Activated CD8-positive, alpha-beta memory T cell treated with anti-CD3 and anti-CD28 coated beads, Interleukin-2, amount 50 U/mL, for 24 hours (primary cell): ENCODE data around the gene SHKBP1.
A peak's percentile ranks its signal among the peaks of the same experiment; 100 is the strongest.
"Not testable (repeated sequence)": the region's sequence is repeated elsewhere in the genome, so short reads cannot be mapped to it uniquely, and the experiment has no call there.

Experiments
- DNase-seq: peaks from one replicate; pipeline ENCODE4 v3.0.0-alpha.2; 2020; ENCODE audit errors: extremely low read depth

The SHKBP1 gene

DNA sequence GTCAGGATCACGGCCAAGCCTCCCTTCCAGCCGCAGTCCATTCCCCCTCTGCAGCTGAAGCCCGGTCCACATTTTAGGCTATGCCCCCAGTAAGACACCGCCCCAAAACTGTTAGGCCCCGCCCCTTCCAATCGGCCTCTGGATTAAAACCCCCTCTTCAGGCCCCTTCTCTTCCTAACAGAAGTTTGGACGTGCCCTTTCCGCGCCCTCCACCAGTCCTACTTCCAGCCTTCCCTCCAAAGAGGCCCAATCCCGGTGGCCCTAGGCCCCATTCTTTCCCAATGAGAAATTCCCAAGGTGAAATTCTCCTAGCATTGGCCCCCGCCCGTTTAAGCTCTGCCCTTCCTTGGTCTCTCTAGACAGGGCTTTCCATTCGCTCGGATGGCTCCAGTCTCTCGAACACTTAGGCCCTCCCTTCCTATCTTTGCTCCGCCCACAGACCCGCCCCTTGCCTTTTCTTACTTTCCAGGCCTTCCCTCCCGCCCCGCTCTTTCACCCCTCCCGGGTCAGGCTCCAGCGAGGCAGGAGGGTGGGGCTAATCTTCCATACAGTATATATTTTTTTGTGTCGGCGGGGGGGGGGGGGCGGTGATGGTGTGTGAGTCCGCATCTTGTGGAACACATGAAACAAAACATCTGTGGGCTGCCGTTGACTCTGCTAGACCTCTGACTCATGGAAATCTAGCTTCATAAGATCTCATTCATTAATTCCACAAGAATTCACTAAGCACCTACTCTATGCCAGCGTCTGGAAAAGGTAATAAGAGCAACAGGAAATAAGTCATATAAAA lies 38.1 kb downstream of the SHKBP1 start:
- DNase-seq: peak; percentile 92

DNA sequence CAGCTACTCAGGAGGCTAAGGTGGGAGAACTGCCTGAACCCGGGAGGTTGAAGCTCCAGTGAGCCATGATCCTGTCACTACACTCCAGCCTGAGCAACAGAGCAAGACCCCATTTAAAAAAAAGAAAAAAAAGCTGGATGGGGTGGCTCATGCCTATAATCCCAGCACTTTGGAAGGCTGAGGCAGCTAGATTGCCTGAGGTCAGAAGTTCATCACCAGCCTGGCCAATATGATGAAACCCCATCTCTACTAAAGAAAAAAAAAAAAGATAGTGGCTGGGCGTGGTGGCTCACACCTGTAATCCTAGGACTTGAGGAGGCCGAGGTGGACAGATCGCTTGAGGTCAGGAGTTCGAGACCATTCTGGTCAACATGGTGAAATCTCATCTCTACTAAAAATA lies 39.5 kb downstream of the SHKBP1 start:
- DNase-seq: no peak

DNA sequence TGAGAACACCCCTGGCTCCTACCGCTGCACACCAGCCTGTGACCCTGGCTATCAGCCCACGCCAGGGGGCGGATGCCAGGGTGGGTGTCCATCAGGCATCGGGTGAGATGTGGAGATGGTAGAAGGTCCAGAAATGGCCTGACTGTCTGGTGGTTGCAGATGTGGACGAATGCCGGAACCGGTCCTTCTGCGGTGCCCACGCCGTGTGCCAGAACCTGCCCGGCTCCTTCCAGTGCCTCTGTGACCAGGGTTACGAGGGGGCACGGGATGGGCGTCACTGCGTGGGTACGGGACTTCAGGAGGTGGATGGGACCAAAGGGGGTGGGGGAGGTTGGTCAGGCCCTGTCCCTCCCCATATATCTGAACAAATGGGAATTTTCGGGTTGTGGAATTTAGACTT lies 40.3 kb downstream of the SHKBP1 start:
- DNase-seq: no peak

DNA sequence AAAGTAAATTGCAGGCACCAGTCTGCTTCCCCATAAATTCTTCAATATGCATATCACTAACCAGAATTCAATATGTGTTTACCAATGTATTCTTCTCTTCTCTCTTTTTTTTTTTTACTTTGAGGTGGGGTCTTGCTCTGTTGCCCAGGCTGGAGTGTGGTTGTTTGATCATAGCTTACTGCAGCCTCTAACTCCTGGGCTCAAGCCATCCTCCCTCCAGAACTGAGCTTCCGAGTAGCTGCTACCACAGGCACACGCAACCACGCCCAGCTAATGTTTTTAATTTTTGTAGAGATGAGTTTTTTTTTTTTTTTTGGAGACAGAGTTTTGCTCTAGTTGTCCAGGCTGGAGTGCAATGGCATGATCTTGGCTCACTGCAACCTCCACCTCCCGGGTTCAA lies 41.3 kb downstream of the SHKBP1 start:
- no peak for DNase-seq

DNA sequence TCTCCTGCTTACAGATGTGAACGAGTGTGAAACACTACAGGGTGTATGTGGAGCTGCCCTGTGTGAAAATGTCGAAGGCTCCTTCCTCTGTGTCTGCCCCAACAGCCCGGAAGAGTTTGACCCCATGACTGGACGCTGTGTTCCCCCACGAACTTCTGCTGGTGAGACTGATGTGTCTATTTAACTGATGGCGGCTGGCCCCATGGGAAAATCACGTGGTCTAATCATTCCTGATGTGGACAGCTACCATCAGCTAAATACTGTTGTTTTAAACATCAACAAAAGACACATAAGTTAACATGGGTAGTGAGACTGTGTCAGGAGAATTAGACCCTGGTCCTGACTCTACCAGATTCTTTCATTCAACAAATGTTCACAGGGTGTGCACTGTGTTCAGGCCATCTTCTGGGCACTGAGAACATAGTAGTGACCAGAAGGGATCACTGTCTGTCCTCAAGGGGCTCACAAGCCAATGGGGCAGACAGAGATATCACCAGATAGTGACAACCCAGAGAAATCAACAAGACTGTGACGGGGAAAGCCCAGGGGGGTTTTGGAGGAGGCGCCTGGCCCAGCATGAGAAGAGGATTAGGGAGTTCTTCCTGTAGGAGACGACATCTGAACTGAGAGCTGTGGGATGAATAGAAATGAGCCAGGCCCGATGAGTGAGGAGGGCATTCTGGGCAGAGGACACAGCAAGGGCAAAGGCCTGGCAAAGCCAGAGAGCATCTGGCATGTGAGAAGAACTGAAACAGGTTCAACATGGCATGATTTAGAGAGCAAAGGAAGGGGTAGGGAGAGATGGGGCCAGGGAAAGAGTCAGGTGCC lies 42.9 kb downstream of the SHKBP1 start:
- no peak for DNase-seq

DNA sequence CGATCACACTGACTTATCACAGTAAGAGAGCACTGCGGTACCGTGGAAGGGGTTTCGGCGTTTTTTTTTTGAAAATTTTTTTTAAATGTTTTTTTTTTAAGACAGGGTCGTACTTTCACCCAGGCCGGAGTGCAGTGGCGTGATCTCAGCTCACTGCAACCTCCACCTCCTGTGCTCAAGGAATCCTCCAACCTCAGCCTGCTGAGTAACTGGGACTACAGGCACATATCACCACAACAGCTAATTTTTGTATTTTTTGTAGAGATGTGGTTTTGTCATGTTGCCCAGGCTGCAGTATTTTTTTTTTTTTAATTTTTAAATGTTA lies 43.5 kb downstream of the SHKBP1 start:
- DNase-seq: no peak

DNA sequence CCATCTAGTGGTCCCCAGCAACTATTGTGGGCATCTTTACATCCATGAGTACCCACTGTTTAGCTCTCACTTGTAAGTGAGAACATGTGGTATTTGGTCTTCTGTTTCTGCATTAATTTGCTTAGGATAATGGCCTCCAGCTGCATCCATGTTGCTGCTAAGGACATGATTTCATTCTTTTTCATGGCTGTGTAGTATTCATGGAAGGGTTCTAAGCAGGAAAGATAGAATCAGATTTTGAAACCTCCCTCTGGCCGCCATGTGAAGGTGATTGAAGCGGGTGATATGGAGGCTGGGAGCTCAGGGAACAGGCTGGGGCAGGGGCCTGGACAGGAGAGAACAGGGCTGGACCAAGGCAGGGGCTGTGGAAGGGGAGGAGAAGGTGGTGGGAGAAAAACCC lies 44.6 kb downstream of the SHKBP1 start:
- no peak for DNase-seq

DNA sequence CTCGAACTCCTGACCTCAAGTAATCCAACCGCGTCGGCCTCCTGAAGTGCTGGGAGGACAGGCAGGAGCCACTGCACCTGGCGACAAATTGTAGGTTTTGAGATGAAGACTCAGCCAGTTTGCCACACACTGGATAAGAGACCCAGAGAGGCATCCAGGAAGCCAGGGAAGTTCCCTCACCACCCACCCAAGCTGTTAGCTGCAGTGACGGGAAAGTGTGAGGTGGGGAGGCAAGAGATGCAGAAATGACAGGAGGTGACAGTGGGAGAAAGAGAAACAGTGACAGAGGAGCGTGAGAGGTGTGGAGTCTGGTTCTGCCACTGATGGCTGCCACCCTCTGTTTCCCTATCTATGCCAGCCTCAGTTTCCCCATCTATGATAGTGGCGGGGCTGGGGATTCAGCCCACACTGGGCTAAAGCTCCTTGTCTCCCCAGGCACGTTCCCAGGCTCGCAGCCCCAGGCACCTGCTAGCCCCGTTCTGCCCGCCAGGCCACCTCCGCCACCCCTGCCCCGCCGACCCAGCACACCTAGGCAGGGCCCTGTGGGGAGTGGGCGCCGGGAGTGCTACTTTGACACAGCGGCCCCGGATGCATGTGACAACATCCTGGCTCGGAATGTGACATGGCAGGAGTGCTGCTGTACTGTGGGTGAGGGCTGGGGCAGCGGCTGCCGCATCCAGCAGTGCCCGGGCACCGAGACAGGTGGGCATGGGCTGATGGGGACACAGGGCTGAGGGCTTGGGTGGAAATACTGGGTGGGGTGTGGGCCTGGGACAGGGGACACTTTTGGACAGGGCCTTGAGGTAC lies 45.5 kb downstream of the SHKBP1 start:
- DNase-seq: no peak

DNA sequence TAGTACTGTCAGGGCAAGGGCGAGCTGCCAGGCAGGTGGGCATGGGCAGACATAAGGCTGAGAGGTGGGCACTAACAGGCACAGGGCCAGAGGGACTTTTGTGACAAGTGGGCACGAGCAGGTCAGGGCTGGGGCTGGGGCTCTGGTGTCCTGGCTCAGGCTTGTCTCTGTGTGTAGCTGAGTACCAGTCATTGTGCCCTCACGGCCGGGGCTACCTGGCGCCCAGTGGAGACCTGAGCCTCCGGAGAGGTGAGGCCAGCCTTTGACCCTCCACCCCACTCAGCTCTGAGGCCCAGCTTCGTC lies 46.1 kb downstream of the SHKBP1 start:
- DNase-seq: no peak

DNA sequence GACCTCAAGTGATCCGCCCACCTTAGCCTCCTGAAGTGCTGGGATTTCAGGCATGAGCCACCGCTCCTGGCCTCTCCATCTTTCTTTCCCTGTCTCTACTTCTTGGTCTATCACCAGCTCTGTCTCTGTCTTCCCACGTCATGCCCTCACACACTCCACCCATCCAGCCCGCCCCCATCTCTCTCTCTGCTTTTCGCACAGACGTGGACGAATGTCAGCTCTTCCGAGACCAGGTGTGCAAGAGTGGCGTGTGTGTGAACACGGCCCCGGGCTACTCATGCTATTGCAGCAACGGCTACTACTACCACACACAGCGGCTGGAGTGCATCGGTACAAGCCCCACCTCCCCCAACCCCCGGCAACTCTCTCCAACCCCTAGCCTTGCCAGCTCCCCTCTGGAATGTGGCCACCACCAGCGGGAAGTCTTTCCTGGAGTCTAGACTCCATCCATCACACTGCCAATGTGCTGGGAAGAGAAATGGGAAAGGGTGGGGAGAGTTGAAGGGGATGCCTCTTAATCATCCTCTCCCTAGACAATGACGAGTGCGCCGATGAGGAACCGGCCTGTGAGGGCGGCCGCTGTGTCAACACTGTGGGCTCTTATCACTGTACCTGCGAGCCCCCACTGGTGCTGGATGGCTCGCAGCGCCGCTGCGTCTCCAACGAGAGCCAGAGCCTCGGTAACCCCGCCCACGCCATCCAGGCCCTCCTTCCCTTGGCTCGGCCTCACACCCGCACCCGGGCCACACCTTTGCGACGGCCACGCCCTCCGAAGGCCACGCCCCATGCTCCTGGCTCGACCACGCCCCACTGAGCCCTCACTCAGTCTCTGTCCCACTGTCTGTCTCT lies 47.0 kb downstream of the SHKBP1 start:
- no peak for DNase-seq

DNA sequence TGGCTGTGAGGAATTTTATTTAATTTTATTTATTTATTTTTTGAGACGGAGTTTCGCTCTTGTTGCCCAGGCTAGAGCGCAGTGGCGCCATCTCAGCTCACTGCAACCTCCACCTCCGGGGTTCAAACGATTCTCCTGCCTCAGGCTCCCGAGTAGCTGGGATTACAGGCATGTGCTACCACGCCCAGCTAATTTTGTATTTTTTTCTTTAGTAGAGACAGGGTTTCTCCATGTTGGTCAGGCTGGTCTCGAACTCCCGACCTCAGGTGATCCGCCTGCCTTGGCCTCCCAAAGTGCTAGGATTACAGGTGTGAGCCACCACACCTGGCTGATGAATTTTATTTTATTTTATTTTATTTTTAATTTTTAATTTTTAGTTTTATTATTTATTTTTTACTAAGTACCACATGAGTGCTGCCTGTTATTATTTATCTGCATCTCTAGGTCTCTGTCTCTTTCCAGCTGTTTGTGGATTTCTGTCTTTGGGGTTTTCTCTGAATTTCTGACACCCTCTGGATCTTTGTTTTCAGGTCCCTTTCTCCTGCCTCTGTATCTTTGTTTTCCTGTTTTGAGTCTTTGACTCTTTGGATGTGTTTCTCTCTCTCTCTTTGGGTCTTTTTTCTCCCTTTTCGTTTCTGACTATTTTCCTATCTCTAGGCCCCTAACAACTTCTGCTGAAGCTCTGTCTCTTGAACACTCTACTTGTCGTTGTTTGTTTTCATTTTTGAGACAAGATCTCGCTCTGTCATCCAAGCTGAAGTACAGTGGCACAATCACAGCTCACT lies 47.9 kb downstream of the SHKBP1 start:
- DNase-seq: not testable (repeated sequence)

DNA sequence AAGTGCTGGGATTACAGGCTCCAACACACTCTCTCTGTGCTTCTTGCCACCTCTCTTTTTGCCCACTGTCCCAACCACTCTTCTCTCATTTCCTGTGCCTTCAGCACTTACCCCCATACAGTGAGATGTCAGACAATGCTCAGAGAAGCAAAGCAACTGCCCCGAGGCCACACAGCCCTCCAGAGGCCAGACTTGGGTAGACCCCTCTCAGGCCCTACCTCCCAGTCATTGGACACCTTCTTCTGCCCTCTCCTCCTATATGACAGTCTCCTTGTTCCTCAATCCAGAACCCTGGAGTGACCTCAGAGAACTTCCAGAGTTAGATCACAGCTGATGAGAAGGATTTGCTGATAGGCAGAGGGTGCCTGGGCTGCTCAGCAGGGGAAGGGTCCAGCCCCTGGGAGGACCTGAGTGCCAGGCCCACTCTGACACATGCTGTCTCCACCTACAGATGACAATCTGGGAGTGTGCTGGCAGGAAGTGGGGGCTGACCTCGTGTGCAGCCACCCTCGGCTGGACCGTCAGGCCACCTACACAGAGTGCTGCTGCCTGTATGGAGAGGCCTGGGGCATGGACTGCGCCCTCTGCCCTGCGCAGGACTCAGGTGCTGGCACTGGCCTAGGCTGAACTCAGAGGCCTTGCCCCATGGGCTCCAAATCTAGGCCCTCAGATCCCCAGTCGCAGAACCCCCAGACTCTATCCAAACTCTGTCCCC lies 48.9 kb downstream of the SHKBP1 start:
- DNase-seq: no peak

DNA sequence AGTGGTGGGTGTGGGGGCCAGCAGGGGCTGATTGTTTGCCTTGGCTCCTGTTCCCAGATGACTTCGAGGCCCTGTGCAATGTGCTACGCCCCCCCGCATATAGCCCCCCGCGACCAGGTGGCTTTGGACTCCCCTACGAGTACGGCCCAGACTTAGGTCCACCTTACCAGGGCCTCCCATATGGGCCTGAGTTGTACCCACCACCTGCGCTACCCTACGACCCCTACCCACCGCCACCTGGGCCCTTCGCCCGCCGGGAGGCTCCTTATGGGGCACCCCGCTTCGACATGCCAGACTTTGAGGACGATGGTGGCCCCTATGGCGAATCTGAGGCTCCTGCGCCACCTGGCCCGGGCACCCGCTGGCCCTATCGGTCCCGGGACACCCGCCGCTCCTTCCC lies 50.2 kb downstream of the SHKBP1 start:
- DNase-seq: no peak

DNA sequence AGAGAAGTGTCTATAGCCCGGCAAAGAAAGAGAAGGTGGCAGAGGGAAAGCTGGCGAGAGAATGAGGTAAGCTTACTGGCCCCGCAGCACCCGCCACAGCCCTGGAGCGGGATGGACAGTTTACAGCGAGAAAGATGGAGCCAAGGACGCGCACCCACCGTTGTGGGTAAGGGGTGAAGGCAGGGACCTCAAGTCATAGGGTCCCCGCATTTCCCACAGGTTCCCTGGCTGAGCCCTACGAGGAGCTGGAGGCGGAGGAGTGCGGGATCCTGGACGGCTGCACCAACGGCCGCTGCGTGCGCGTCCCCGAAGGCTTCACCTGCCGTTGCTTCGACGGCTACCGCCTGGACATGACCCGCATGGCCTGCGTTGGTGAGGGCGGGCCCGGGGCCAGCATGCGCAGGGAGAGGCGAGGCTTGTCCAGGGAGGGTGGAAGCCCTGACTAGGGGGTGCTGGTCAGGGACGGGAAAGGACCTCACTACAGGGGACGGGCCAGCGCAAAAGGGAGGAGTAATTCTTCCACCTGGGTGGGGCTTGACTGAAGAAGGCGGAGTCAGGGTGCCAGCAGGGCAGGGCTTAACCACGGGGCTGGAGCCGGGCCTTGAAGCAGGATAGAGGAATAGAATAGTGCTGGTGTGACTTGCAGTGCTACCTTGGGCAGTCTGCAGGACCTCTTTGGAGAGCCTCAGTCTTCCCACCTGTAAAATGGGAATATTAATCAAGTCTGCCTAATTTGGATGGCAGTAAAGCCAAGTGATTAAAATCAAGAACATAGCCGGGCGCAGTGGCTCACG lies 51.0 kb downstream of the SHKBP1 start:
- no peak for DNase-seq

DNA sequence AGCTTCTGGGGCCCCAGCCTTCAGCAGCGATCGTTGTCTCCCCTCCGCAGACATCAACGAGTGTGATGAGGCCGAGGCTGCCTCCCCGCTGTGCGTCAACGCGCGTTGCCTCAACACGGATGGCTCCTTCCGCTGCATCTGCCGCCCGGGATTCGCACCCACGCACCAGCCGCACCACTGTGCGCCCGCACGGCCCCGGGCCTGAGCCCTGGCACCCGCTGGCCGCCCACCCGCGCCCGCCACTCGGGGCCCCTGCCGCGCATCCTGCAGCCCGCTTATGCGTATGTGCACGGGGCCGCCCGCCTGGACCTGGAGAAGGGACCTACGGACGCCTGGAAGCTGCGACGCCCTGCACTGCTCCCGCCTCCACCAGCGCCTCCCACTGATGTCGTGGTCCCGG lies 52.7 kb downstream of the SHKBP1 start:
- DNase-seq: no peak

DNA sequence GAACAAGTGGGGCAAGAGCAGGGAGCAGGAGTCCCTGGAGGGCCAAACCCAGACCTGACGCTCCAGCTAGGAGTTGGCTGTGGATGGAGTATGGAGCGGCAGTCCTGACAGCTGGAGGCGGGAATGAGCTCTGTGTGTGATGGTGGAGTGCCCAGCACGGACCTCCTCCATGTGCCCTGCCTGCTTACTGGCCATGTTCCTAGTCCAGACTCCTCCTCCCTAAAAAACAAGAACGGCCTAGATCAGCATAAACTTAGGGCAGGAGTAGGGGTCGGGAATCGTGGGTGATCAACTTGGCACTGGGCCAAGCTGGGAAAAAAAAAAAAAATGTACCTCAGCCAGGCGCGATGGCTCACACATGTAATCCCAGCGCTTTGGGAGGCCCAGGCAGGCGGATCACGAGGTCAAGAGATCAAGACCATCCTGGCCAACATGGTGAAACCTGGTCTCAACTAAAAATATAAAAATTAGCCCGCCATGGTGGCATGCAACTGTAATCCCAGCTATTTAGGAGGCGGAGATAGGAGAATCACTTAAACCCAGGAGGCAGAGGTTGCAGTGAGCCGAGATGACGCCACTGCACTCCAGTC lies 54.0 kb downstream of the SHKBP1 start:
- no peak for DNase-seq

DNA sequence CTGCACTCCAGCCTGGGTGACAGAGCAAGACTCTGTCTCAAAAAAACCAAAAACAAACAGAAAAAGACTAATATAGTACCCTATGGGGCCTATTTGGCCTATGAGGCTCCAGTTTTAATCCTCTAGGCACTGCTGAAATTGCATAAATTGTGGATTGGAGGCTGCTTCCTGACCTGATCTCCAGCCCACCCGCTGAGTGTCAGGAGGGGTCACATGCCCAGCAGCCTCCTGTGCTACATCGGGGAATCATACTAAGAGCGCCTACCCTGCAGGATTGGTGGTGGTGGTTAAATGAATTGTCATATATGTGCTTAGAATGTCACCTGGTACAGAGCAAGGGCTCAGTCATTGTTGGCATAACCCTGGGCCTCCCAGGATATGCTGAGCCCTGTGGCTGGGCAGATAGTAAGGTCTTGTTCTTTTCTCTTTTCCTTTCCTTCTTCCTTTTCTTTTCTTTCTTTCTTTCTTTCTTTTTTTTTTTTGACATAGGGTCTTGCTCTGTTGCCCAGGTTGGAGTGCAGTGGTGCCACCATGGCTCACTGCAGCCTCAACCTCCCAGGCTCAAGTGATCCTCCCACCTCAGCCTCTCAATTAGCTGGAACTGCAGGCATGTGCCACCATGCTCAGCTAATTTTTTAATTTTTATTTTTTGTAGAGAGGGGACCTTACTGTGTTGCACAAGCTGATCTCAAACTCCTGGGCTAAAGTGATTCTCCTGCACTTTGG lies 55.8 kb downstream of the SHKBP1 start:
- DNase-seq: no peak

DNA sequence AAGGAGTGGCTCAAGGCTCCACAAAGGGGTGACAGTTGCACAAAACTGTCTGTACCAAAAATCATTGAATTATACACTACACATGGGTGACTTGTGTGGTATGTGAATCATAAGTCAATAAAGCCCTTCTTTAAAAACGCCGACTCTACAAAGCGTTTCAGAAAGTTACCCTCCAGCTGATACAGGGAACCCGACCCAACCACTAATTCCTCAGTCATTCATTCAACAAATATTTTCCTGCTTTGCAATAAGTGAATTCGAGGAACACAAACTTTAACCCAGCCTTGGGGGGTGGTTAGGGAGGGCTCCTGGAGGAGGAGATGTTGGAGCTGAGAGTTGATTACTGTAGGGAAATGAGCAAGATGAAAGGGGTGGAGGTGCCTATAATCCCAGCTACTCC lies 56.5 kb downstream of the SHKBP1 start:
- DNase-seq: no peak

DNA sequence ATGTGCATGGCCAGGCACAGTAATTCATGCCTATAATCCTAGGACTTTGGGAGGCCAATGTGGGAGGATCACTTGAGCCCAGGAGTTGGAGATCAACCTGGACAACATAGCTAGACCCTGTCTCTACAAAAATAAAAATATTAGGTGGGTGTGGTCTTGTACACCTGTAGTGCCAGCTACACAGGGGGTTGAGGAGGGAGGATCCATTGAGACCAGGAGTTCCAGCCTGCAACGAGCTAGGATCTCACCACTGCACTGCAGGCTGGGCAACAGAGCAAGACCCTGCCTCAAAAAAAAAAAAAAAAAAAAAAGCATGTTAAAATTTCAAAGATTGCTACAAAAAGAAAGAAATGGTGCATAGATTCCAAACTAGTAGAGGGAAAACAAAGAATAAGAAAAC lies 61.7 kb downstream of the SHKBP1 start:
- no peak for DNase-seq
